ENCODE measurements around the gene FSIP1. TPM values are rescaled to one million over a fixed set of nuclear protein-coding genes. Genes with fewer than 3 reads are reported as not detected.

FSIP1 gene
- total RNA-seq, 1 donor from 2014 or later, result 2.5 TPM

DNA sequence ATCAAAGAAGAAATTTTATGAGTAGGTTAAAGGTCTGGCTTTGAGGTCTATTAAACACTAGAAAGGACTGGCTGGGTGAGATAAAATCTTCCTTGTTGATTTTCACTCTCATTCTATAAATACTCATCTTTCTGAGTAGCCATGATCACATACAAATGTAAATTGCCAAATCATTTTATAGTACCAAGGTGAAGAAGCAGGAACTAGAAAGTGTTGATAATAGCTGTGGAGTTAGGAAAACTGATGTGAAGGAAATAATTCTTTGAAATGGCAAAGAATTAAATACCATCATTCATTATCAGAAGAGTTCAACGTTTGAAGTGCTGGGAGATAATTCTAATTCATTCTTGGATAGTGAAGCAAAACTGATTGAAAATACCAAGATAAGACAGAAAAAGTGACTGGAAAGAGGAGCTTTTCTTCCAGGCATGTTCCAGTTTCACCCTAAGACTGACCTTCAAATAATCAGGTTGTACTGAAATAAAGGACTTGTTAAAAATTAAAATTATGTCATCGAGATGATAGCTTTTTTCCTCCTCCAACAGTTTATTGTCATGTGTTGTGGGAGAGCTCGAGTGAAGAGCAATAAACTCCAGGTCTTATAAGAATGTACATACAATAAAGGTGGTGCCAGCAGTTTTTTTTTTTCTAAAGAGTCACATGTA lies 184.3 kb downstream of the FSIP1 start:
- Histone ChIP-seq H3K9ac (no peak overlapping the region), H4K20me1 (ENCODE audit: low read depth) (no peaks in the 10 kb centered on the region), H3K79me2 (ENCODE audit: low read depth) (no peaks in the 10 kb centered on the region), H3F3A (ENCODE audit: low read depth) (no peaks in the 10 kb centered on the region), H3K36me3 (no peaks in the 10 kb centered on the region), H3K9me3 (ENCODE audit: low read depth) (no peaks in the 10 kb centered on the region), H3K4me3 (no peak overlapping the region), H3K27me3 (no peaks in the 10 kb centered on the region), H2AFZ (replicated peaks) (no peak overlapping the region), H3K27ac (no peak overlapping the region), H3K4me2 (no peak overlapping the region), H3K4me1 (peaks cover 3% of the 10 kb centered on the region)
- peaks cover 2% of the 10 kb centered on the region for H3K27me3 Mint-ChIP-seq (ENCODE audit: insufficient read depth, low read depth)
- TF ChIP-seq EZH2phosphoT487 (IDR thresholded peaks at IDR 0.05) (no peak), CTCF (IDR thresholded peaks at IDR 0.05) (no peak), EZH2 (IDR thresholded peaks at IDR 0.05) (no peak)
- no peak overlapping the region for H3K27ac Mint-ChIP-seq
- H3K9me3 Mint-ChIP-seq, result no peaks in the 10 kb centered on the region
- peaks cover 16% of the 10 kb centered on the region for H3K36me3 Mint-ChIP-seq
- no peak overlapping the region for H3K4me3 Mint-ChIP-seq
- DNase-seq (ENCODE audit: low spot score), result no peak
- peaks cover 8% of the 10 kb centered on the region for H3K4me1 Mint-ChIP-seq

GRCh38 chr15:39597751-39598185 lies 184.9 kb downstream of the FSIP1 start:
- Histone ChIP-seq H4K20me1 (ENCODE audit: low read depth) (no peaks in the 10 kb centered on the region), H3K9ac (no peak overlapping the region), H3K4me3 (no peak overlapping the region), H3K36me3 (no peaks in the 10 kb centered on the region), H3K27me3 (no peaks in the 10 kb centered on the region), H3K27ac (no peak overlapping the region), H3K4me1 (peaks cover 3% of the 10 kb centered on the region), H3K9me3 (ENCODE audit: low read depth) (no peaks in the 10 kb centered on the region), H3K4me2 (no peak overlapping the region), H3K79me2 (ENCODE audit: low read depth) (no peaks in the 10 kb centered on the region), H3F3A (ENCODE audit: low read depth) (no peaks in the 10 kb centered on the region), H2AFZ (replicated peaks) (no peak overlapping the region)
- H3K4me3 Mint-ChIP-seq, result no peak overlapping the region
- peaks cover 2% of the 10 kb centered on the region for H3K27me3 Mint-ChIP-seq (ENCODE audit: insufficient read depth, low read depth)
- no peaks in the 10 kb centered on the region for H3K9me3 Mint-ChIP-seq
- DNase-seq (ENCODE audit: low spot score), result no peak
- TF ChIP-seq EZH2phosphoT487 (IDR thresholded peaks at IDR 0.05), result no peak
- H3K36me3 Mint-ChIP-seq, result peaks cover 21% of the 10 kb centered on the region
- no peak overlapping the region for H3K27ac Mint-ChIP-seq
- peaks cover 8% of the 10 kb centered on the region for H3K4me1 Mint-ChIP-seq

GRCh38 chr15:39597336-39597735 lies 185.3 kb downstream of the FSIP1 start:
- Histone ChIP-seq H3K27me3 (no peaks in the 10 kb centered on the region), H4K20me1 (ENCODE audit: low read depth) (no peaks in the 10 kb centered on the region), H3K4me3 (no peak overlapping the region), H3K9me3 (ENCODE audit: low read depth) (no peaks in the 10 kb centered on the region), H2AFZ (replicated peaks) (no peak overlapping the region), H3K36me3 (no peaks in the 10 kb centered on the region), H3K4me2 (no peak overlapping the region), H3K4me1 (peaks cover 3% of the 10 kb centered on the region), H3K79me2 (ENCODE audit: low read depth) (no peaks in the 10 kb centered on the region), H3K9ac (no peak overlapping the region), H3K27ac (no peak overlapping the region), H3F3A (ENCODE audit: low read depth) (no peaks in the 10 kb centered on the region)
- no peak for DNase-seq (ENCODE audit: low spot score)
- Mint-ChIP-seq H3K4me1 (peaks cover 8% of the 10 kb centered on the region), H3K9me3 (no peaks in the 10 kb centered on the region), H3K4me3 (no peak overlapping the region), H3K36me3 (peaks cover 25% of the 10 kb centered on the region), H3K27me3 (ENCODE audit: insufficient read depth, low read depth) (peaks cover 2% of the 10 kb centered on the region), H3K27ac (no peak overlapping the region)
- no peak for TF ChIP-seq EZH2phosphoT487 (IDR thresholded peaks at IDR 0.05)
- TF ChIP-seq CTCF (IDR thresholded peaks at IDR 0.05), result no peak
- TF ChIP-seq EZH2 (IDR thresholded peaks at IDR 0.05), result no peak

DNA sequence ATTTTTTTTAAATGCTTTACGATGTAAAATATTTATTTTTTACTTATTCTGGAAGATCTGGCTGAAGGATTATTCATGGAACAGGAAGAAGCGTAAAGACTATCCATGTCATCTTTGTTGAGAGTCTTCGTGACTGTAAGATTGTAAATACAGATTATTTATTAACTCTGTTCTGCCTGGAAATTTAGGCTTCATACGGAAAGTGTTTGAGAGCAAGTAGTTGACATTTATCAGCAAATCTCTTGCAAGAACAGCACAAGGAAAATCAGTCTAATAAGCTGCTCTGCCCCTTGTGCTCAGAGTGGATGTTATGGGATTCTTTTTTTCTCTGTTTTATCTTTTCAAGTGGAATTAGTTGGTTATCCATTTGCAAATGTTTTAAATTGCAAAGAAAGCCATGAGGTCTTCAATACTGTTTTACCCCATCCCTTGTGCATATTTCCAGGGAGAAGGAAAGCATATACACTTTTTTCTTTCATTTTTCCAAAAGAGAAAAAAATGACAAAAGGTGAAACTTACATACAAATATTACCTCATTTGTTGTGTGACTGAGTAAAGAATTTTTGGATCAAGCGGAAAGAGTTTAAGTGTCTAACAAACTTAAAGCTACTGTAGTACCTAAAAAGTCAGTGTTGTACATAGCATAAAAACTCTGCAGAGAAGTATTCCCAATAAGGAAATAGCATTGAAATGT lies 186.1 kb downstream of the FSIP1 start:
- TF ChIP-seq EZH2phosphoT487 (IDR thresholded peaks at IDR 0.05), result no peak
- TF ChIP-seq CTCF (IDR thresholded peaks at IDR 0.05), result no peak
- no peak for TF ChIP-seq EZH2 (IDR thresholded peaks at IDR 0.05)
- Histone ChIP-seq H3K9me3 (ENCODE audit: low read depth) (no peaks in the 10 kb centered on the region), H3K27ac (no peak overlapping the region), H3K36me3 (no peaks in the 10 kb centered on the region), H3K4me3 (no peak overlapping the region), H3K9ac (no peak overlapping the region), H3K4me1 (peaks cover 3% of the 10 kb centered on the region), H3K79me2 (ENCODE audit: low read depth) (no peaks in the 10 kb centered on the region), H3F3A (ENCODE audit: low read depth) (no peaks in the 10 kb centered on the region), H4K20me1 (ENCODE audit: low read depth) (no peaks in the 10 kb centered on the region), H2AFZ (replicated peaks) (no peak overlapping the region), H3K27me3 (no peaks in the 10 kb centered on the region), H3K4me2 (no peak overlapping the region)
- H3K9me3 Mint-ChIP-seq, result no peaks in the 10 kb centered on the region
- no peak overlapping the region for H3K27ac Mint-ChIP-seq
- H3K27me3 Mint-ChIP-seq (ENCODE audit: insufficient read depth, low read depth), result no peaks in the 10 kb centered on the region
- H3K4me1 Mint-ChIP-seq, result peaks cover 8% of the 10 kb centered on the region
- H3K4me3 Mint-ChIP-seq, result no peak overlapping the region
- H3K36me3 Mint-ChIP-seq, result peaks cover 27% of the 10 kb centered on the region
- DNase-seq (ENCODE audit: low spot score), result no peak

All from neural progenitor cell (in vitro differentiated cells).